GM19099 (cell line): ENCODE results near the gene KRTAP10-5.
"Not testable (repeated sequence)": the region's sequence is repeated elsewhere in the genome, so short reads cannot be mapped to it uniquely, and the experiment has no call there.

Experiments
- POLR2A ChIP-seq: IDR thresholded peaks from 3 replicates; pipeline ENCODE4 v1.6.1; 2011; ENCODE audit warnings: low read depth; ENCODE audit not compliant: insufficient read length; ENCODE audit errors: extremely low read depth

The KRTAP10-5 gene

GRCh38 chr21:44613386-44614155 is 33.2 kb upstream of the KRTAP10-5 start:
- no peak for TF ChIP-seq POLR2A

- no peak for TF ChIP-seq POLR2A
Observed at GRCh38 chr21:44612669-44613229, 32.3 kb upstream of the KRTAP10-5 start.

GRCh38 chr21:44612029-44612486 is 31.7 kb upstream of the KRTAP10-5 start, which contains the start of gene KRTAP10-8:
Gene KRTAP10-8, plus strand, starts transcription at chr21:44612079. Its CDS starts 22 bp downstream, at chr21:44612101.
- no peak for TF ChIP-seq POLR2A

- no peak for TF ChIP-seq POLR2A
Observed at GRCh38 chr21:44611551-44611950, 31.1 kb upstream of the KRTAP10-5 start.

- no peak for TF ChIP-seq POLR2A
Observed at GRCh38 chr21:44609193-44609592, 28.8 kb upstream of the KRTAP10-5 start.

- no peak for TF ChIP-seq POLR2A
Observed at GRCh38 chr21:44606495-44606894, 26.1 kb upstream of the KRTAP10-5 start.

GRCh38 chr21:44603911-44604310 is 23.5 kb upstream of the KRTAP10-5 start:
- no peak for TF ChIP-seq POLR2A

- no peak for TF ChIP-seq POLR2A
Observed at GRCh38 chr21:44603109-44603875, 22.9 kb upstream of the KRTAP10-5 start.

- no peak for TF ChIP-seq POLR2A
Observed at GRCh38 chr21:44602463-44602850, 22.1 kb upstream of the KRTAP10-5 start.

- TF ChIP-seq POLR2A = no peak
Observed at GRCh38 chr21:44601596-44602462, 21.4 kb upstream of the KRTAP10-5 start.

- TF ChIP-seq POLR2A = not testable (repeated sequence)
Observed at GRCh38 chr21:44600118-44600978, 19.9 kb upstream of the KRTAP10-5 start, which contains the start of gene KRTAP10-7. Gene KRTAP10-7, plus strand, starts transcription at chr21:44600597. Its CDS starts 25 bp downstream, at chr21:44600622.

GRCh38 chr21:44599264-44600029 is 19.0 kb upstream of the KRTAP10-5 start:
- TF ChIP-seq POLR2A = no peak

GRCh38 chr21:44598061-44598460 is 17.7 kb upstream of the KRTAP10-5 start:
- TF ChIP-seq POLR2A = no peak
